HT1080 (cell line): Measurements from ENCODE around the gene MECR. TPM values are rescaled to one million over a fixed set of nuclear protein-coding genes. Genes with fewer than 3 reads are reported as not detected.
"Not testable (repeated sequence)": the region's sequence is repeated elsewhere in the genome, so short reads cannot be mapped to it uniquely, and the experiment has no call there.

ENCODE experiments used
- DNase-seq: peaks from one replicate; pipeline ENCODE4 v3.0.0-alpha.2; 2015; ENCODE audit warnings: low read depth
- total RNA-seq: library from RNA; depleted of rRNA; stranded (reverse); fragments of >200 nt; shearing (Covaris generic); gene quantifications from 2 replicates; pipeline ENCODE4 v1.2.3, GENCODE V29; 2014

The MECR gene
- total RNA-seq, 1 experiment from 2014 or later = 34.4 TPM

DNA sequence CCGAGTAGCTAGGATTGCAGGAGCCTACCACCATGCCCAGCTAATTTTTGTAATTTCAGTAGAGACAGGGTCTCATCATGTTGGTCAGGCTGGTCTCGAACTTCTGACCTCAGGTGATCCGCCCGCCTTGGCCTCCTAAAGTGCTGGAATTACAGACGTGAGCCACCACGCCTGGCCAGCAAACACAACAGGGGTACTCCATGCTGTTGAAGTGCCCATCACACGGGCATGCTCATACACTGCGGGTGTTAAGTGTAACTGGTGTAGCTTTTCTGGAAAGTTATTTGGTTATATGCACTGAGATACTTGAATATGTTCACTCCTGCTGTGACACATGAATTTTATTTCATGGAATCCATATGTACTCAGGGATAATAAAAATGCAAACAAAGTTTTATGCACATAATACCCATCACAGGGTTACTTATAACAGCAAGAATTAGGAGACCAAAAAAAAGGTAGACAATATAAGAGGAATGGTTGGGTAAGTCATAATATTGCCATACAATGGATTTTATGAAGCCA is 58.3 kb downstream of the MECR start:
- no peak for DNase-seq

DNA sequence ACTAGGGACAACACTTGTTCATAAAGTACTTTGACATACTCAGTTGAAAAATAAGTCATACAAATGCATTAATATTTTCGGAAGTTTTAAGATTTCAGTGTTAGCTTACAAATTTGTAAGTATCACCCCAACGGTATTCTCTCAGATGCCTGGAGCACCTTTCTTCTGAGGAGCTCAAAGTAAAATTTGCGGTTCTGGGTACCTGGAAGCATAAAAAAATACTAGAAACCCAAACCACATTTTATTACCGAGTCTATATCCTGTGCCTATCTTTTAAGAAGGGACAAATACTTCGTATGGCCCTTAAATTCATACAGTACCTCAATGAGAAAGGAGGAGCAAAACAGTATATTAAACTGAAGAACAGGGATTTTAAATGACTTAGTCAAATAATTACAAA is 59.2 kb downstream of the MECR start:
- no peak for DNase-seq

DNA sequence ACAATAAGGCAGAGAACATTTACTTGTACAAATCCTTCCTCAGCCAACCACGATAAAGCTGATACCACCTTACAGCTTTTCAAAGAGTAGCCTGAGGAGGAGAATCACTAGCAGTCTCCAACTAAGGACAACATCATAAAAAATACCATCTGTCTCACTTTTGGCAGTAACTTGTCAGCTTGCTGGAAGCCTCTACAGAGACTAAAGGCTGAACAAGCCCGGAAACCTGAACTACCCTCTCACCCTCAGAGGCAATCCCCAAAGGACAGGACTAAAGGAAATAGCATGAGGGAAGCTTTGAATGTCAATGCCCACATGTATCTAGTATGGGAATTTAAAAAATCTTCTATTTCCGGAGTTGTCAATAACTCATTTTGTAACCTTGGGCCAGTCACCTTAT is 59.6 kb downstream of the MECR start:
- no peak for DNase-seq

DNA sequence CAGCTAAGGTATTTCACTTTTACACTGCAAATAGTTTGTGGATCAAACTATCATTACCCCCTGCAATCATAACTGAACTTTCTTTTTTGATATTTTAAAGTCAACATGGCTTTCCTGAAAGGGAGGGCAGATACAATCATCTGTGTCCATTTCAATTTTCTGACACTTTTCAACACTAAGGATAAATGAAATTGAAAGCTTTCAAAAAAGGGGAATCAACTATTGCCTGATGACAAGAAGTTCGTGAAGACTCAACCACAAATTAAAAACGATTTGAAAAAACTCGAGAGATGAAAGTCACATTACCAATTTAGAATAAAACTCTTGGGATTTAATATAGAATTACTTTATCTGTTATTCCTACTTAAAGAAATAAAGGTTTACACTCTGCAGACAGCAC is 60.8 kb downstream of the MECR start:
- no peak for DNase-seq

DNA sequence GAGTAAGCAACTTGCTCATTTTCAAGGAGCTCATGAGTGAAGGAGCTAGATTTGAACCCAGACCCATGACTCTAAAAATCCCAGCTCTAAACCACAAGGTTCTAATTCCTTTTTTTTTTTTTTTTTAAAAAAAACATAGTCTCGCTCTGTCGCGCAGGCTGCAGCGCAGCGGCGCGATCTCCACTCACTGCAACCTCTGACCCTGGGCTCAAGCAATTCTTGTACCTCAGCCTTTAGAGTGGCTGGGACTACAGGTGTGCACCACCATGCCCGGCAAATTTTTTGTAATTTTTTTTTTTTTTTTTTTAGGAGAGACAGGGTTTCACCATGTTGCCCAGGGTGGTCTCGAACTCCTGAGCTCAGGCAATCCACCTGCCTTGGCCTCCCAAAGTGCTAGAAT is 62.8 kb downstream of the MECR start:
- no peak for DNase-seq

GRCh38 chr1:29166291-29166878 is 64.3 kb downstream of the MECR start:
- DNase-seq = no peak

DNA sequence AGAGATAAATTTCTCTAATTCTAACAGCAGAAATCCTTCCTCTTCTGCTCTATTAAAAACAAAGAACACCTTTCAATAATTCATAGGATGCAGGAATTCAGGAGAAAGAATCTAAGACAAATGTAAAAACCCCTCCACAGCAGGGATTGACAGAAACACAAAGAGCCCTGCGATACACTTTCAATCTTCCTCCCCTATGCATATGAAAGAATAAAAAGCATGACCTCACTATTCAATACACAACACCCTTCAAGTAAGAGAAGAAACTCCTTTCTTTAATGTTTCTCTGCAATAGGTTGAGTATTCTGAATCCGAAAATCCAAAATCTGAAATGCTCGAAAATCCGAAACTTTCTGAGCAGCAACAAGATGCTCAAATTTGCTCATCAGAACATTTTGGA is 66.1 kb downstream of the MECR start:
- no peak for DNase-seq

DNA sequence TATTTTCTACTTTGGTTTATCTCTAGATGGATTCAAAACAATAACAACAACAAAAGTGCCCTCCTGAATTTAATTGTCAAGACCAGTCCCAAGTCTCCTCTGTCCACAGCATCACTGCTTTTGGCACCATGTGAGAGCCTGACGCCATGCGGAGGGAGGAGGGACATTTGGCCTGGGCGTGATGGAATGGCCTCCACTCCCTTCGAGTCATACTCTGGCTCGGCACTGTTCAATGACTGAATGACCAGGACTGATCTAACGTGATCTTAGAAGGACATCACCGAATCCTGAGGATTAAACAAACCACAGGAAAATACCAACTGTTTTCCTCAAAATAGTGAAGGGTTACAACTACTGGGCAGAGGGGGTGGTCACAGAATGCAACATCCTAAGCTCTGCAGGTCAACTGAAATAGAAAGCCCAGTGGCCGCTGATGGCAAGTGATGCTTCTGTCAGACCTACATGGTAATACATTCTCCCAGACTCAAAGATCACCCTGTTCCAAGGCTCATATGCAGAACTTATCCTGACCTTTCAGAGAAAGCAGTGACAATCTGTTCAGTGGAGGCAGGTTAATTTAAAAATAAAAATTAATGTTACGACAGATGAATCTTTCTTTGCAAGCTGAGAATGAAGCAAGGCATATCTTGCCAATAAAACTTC is 68.1 kb downstream of the MECR start:
- no peak for DNase-seq

DNA sequence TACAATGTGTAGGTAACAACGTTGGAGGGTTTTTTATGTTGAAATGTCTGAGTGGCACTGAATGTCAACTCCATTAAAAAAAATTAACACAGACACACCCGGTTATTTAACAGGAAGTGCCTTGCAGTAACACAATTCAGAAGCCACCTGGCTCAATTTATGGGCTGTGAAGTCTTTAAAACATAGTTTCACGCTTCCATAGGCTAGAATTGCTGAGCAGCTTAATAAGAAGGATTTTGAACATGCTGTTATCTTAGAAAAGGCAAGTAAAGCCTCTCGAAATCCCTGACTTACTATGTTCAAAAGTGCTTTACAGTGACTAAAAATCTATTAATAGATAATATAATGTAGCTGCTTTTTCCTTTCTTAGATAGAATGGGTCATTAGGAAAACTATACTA is 68.7 kb downstream of the MECR start:
- no peak for DNase-seq

GRCh38 chr1:29159773-29160172 is 71.0 kb downstream of the MECR start:
- no peak for DNase-seq

- no peak for DNase-seq
Observed at GRCh38 chr1:29157269-29157601, 73.5 kb downstream of the MECR start.

DNA sequence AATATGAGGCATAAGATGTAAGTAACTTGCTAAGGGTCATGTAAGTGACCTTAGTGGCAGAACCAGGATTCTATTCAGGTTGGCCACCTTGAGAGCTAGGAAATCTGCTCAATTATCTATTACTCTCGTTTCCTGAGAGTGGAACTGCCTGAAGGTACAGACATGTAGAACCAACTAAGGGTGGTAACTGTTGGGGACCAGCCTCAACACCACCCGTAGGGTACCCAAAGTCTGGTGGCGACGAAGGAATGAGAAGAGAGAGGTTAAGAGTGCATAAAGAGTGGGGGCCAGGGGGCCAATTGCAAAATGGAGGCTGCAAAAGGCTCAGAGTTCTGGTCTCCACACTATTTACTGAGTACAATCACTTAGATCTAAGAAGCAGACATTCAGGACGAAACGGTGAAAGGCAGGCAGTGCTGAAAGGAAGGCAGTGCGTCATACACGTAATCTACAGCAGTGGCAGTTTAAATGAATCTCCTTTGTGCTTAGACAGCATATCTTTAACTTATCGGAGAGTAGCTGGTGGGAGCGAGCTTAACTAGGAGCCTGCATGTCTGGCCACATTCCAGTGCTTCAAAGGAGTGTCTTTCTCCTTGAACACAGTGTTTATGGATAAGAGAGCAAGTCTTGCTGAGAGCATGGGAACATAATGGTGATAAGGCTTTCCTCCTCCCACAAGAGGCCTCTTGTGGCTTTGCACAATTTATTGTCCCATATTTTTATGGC is 74.0 kb downstream of the MECR start:
- no peak for DNase-seq

- no peak for DNase-seq
Observed at GRCh38 chr1:29152046-29152805, 78.5 kb downstream of the MECR start.

- DNase-seq = not testable (repeated sequence)
Observed at GRCh38 chr1:29150346-29150745, 80.4 kb downstream of the MECR start.

- no peak for DNase-seq
Observed at GRCh38 chr1:29148656-29149491, 81.9 kb downstream of the MECR start.

GRCh38 chr1:29145739-29146437 is 84.8 kb downstream of the MECR start:
- DNase-seq = no peak

DNA sequence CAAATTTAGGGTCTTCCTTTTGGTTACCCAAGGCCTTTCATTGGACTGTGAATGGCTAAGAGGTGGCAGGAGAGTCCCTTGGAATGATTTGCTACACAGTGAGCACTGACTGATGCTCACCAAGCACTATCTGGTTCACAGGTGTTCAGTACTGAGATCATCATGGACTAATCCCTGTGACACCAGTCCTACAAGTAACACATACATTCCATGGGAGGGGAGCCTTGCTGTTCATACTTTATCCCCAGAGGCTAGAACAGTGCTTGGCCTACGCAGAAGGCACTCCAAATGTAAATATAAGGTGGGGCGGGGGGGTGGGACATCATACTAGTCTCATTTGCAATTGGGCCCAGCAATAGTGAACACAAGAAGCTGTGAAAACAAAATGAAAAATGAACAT is 86.6 kb downstream of the MECR start:
- DNase-seq = no peak

- DNase-seq = no peak
Observed at GRCh38 chr1:29142714-29143113, 88.0 kb downstream of the MECR start.
